GM12875 (cell line): ENCODE results near the gene BICRAL.
A peak's percentile ranks its signal among the peaks of the same experiment; 100 is the strongest.
"Not testable (repeated sequence)": the region's sequence is repeated elsewhere in the genome, so short reads cannot be mapped to it uniquely, and the experiment has no call there.

Source experiments
- H3K4me3 ChIP-seq: one replicate; pipeline ENCODE4 v1.5.1; 2011; ENCODE audit warnings: low read depth, low read length, control low read depth
- CTCF ChIP-seq: IDR thresholded peaks from 2 replicates; pipeline ENCODE4 v1.5.1; 2011; ENCODE audit warnings: low read depth, mild to moderate bottlenecking, control low read depth, inconsistent platforms, low read length, moderate library complexity, borderline replicate concordance; ENCODE audit not compliant: insufficient read depth

Gene BICRAL

DNA sequence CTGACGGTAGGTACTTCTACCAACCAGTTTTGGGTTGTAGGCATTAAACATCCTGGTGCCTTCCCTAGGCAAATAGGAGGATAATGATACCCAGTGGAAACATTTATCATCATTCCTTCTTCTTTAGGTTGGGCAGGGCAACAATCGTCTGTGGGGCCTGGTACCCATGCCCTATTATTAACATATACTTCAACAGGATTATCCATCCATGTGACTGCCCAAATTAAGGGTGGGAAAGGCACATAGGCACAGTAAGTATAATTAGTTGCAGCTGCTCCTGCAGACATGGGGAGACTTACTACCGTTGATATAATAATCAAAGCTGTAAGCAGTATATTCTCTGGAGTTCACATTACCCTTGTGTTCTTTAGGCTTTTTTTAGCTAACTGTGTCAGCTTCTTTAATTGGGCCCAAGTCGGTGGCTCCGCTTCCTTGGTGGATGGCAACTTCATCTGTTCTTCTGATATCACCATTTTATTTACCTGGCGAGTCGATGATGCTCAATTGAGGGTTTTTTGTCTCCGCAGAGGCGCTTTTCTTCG is 114.4 kb downstream of the BICRAL start:
- no peak overlapping the region for H3K4me3 ChIP-seq
- TF ChIP-seq CTCF: no peak

DNA sequence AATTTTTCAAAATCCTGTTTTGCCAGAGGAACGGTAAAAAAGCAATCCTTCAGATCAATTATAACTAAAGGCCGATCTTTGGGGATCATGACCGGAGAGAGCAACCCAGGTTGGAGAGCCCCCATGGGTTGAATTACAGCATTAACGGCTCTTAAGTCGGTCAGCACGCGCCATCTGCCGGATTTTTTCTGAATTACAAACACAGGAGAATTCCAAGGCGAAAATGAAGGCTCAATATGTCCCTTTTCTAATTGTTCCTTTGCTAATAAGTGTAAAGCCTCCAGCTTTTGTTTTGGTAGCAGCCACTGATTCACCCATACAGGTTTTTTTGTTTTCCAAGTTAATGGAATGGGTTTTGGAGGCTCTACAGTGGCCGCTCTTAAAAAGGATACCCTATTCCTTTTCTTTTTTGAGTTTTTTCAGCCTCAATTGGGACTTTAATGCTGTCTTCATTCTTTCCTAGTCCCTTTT is 117.1 kb downstream of the BICRAL start:
- peak; percentile 46; the same call in 1 of the 2 replicates for TF ChIP-seq CTCF
- H3K4me3 ChIP-seq: no peak overlapping the region

GRCh38 chr6:42899871-42900270 is 118.0 kb downstream of the BICRAL start:
- no peak for TF ChIP-seq CTCF
- no peak overlapping the region for H3K4me3 ChIP-seq

- TF ChIP-seq CTCF: peak; percentile 76
- no peak overlapping the region for H3K4me3 ChIP-seq
Measured at GRCh38 chr6:42901538-42901957, 119.7 kb downstream of the BICRAL start.

GRCh38 chr6:42902429-42903263 is 120.8 kb downstream of the BICRAL start:
- H3K4me3 ChIP-seq: not testable (repeated sequence)

DNA sequence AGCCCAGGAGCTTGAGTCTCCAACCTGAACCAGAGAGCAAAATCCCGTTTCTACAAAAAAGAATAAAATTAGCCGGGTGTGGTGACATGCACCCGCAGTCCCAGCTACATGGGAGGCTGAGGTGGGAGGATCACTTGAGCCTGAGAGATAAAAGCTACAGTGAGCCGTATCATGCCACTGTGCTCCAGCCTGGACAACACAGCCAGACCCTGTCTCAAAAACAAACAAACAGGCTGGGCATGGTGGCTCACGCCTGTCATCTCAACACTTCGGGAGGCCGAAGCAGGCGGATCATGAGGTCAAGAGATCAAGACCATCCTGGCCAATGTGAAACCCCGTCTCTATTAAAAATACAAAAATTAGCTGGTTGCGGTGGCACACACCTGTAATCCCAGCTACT is 122.6 kb downstream of the BICRAL start:
- TF ChIP-seq CTCF: no peak

GRCh38 chr6:42907336-42907735 is 125.5 kb downstream of the BICRAL start:
- no peak overlapping the region for H3K4me3 ChIP-seq
- no peak for TF ChIP-seq CTCF

More for the DNA sequence above, 122.6 kb downstream of the BICRAL start:
- no peak overlapping the region for H3K4me3 ChIP-seq
